Stimulated activated naive CD4-positive, alpha-beta T cell (primary cell): Measurements from ENCODE around the gene GSTT2.
"Not testable (repeated sequence)": the region's sequence is repeated elsewhere in the genome, so short reads cannot be mapped to it uniquely, and the experiment has no call there.

Experiments
- DNase-seq, 6 experiments: peaks; one replicate each; lab custom pipeline; 2025; lab: John Stamatoyannopoulos, UW

The GSTT2 gene

DNA sequence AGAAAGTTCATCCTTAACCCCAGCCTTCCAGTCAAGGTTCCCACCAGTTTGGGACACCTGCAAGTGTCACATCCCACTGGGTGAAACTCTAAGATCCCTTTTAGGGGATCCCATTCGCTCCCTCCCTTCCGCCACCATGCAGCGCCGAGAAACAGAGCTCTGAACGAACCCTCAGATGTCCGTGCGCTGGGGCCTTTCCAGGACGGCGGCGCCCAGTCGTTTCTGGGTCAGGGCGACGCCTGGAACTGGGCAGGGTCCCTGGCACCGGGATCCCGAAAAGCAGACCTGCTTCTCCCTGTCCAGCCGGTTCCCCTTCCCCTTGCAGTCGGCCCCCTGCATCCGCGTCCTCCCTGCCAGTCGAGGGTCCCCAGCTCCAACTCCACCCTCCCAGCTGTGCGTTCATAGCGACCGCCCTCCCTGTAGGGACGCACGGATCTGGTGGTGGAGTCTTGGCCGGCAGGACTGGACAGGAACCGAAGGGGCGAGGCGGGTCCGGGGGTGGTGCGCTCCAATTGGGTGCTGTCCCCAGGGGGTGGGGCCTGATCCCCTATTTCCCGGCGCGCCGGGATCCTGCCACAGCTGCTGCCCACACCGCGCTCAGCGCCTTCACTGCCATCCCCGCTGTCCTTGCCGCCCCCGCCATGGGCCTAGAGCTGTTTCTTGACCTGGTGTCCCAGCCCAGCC is at the start of gene GSTT2:
Gene GSTT2 (plus strand): TSS at position 578 of the 684 bp plus-strand sequence.
- not testable (repeated sequence) for DNase-seq

DNA sequence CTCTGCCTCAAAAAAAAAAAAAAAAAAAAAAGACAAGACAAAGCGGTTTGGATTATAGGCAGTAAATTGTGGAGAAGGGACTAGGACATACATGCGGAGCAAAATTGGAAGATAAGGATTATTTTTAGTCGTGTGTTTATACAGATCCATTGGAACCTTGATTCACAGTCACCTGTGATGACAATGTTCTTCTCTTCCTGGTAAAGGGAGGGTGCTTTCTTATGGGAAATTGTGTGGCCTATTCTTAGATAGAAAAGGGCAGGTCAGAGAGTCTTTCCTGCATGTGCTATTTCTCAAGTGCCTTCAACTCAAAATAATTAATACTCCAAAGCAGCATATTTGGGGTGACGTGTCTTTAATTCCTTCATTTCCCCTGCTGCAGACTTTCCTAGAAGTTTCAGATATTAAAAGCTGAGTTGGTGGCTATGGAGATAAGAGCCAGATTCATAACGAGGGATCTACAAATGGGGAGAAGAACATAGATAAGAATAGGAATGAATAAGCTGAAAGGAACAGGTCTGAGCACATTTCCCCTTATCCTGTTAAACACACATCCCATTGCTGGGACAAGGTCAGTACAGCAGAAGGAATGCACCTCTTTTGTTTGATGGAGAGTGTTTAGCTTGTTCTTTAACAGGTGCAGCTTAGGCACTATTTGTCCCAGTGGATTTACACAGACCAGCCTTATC is 41.5 kb upstream of the GSTT2 start:
- no peak for DNase-seq

DNA sequence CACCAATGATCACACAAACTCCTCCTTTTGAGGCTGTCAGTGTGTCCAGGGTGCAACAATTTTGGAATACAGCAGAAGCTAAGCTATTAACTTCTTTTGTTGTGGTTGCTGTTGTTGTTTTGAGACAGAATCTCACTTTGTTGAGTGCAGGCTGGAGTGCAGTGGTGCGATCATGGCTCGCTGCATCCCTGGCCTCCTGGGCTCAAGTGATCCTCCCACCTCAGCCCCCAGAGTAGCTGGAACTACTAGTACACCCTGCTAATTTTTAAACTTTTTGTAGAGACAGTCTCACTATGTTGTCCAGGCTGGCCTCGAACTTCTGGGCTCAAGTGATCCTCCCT is 40.9 kb upstream of the GSTT2 start:
- DNase-seq = no peak

DNA sequence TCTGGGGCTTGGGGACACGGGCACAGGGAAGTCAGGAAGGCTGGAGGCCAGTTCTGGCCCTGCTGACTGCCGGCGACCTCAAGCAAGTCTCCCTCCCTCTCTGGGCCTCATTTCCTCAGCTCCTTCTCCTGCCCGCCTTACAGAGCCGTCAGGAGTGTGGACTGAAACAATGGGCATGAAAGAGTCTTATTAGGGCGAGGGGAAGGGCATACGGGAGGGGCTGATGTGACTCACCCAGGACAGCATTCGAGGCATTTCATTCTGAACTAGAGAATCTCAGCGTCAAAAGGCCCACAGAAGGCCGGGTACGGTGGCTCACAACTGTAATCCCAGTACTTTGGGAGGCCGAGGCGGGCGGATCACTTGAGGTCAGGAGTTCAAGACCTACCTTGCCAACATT is 39.8 kb upstream of the GSTT2 start:
- DNase-seq = not testable (repeated sequence)

DNA sequence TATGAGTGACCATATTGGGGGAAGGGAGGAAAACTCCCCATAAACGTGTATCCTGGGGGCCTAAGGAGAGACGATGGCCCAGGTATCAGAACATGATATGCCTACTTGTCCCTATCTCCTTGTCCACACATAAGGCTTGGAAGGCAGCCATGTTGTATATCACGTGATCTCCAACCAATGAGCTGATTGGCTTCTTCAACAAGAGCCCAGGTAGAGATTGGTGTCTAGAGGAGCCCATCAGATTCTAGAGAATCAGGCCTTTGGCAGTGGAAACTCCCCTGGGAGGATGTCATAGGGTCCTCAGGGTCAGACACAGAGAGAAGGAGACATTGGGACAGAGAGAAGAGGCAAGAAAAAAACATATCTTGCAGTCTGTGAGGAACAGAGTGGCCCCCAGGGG is 32.5 kb upstream of the GSTT2 start:
- not testable (repeated sequence) for DNase-seq

DNA sequence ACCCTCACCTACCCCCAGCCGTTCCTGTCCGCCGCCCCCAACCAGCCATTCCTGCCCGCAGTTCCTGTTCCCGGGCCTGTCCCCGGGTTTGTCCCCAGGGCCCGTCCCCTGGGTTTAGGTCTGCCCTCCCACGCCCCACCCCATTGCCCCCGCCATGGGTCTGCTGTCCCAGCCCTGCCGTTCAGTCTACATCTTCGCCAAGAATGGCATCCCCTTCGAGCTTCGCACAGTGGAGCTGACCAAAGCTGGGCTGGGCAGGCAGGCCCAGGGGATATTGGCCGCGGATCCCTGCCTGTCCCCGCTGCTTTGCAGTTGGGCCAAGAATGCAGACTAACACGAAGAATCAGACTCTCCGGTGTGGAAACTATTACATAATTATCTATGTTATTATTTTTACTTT is 30.2 kb upstream of the GSTT2 start:
- not testable (repeated sequence) for DNase-seq

DNA sequence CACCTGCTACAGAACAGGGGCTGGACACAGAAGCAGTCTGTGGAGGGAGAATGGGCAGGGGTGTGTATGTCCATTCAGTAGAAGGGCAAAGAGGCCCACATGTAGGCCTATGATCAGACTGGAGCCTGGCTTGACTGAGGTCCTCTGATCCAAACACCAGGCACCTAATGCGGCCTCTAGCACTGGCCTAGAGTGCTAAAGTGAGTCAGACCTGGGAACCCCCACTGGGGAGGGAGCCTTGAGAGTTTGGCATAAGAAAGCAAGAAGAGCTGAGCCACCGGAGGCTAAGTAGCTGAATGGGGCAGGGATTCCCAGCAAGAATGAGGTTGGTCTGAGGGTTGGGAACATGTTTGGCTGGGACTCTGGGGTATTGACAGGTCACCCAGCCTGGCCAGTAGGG is 28.6 kb upstream of the GSTT2 start:
- DNase-seq = not testable (repeated sequence)

DNA sequence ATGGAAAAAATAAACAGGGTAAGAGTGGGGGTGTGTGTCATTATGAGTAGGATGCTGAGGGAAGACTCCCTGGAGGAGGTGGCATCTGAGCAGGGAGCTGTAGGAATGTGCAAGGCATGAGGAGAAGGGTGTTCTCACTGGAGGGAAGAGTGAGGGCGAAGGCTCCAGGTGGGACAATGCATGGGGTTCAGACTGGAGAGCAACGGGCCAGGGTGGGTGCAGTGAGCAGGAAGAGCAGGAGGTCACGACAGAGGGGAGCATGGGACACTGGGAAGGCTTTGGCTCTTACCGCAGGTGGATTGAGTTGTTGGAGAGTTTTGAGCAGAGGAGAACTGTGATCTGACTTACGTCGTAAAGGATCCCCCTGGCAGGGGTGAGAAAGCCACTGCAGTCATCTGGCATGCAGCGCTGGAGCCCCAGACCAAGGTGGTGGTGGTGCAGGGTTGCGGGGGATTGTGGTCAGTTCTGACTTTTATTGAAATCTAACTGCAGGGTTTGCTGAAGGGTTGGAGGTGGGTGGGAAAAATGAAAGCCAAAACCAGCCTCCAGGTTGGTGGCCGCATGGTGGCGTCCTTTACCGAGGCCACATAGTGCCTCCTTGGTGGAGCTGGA is 27.0 kb upstream of the GSTT2 start:
- DNase-seq = not testable (repeated sequence)

DNA sequence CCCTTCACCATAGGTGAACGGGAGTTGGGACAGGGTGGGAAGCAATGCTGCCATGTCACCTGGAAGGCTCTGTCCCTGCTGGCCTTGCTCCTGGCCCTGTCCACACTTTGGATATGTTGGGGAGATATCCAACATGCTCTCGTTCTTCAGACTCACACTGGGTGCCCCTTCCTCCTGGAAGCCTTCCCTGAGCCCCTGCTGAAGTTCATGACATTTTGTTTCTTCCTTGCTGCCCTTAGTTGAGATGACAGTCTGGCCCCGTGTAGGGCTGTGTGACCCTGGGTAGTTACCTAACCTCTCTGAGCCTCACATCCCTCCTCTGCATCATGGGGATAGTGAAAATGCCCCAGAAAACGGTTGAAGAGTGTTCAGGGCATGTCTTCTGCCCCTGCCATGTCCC is 26.4 kb upstream of the GSTT2 start:
- not testable (repeated sequence) for DNase-seq

DNA sequence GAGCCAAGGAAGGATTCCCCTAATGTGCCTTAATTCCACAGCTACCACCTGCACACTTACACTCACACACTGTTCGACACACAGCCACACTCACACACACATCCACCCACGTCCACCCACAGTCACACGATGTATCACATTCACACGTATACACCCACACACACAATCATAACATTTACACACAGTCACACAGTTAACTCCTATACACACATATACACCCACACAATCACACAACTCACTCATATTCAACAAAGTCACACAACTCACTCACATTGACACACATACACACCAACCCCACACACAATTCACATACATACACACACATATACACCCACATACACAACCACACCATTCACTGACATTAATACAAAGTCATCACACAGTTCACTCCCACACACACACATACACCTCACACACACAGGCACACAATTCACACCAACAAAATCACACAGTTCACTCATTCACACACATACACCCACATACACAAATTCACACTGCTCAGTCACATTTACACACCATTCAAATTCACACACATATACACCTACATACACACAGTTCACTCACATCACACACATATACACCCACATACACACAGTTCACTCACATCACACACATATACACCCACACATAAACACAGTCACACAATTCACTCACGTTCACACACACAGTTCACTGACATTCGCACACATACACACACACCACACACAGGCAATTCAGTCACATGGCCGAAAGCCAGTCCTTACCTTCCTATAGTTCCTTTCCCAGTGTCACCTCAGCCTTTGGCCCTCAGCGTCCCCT is 25.5 kb upstream of the GSTT2 start:
- DNase-seq = not testable (repeated sequence)

DNA sequence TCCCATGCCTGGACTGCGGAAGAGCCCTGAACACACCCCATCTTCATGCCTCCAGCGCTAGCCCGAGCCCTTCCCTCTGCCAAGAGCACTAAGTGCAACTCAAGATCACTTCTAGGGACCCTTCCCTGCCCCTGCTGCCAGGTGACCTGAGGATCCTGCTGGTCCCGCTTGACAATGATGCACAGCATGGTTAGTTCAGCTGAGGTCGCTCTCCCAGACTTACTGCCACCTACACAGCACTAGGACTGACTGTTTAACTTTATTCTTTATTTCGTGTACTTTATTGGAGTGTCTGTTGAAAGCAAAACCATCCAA is 25.0 kb upstream of the GSTT2 start:
- DNase-seq = not testable (repeated sequence)

DNA sequence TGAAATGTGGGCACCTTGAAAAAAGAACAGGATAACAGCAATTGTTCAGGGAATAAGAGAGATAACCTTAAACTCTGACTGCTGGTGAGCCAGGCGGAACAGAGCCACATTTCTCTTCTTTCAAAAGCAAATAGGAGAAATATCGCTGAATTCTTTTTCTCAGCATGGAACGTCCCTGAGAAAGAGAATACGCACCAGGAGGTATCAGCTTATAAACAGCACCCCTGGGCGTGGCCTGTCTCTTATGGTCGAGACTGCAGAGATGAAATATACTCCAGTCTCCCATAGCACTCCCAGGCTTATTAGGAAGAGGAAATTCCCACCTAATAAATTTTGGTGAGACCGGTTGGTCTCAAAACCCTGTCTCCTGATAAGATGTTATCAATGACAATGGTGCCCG is 24.0 kb upstream of the GSTT2 start:
- not testable (repeated sequence) for DNase-seq

DNA sequence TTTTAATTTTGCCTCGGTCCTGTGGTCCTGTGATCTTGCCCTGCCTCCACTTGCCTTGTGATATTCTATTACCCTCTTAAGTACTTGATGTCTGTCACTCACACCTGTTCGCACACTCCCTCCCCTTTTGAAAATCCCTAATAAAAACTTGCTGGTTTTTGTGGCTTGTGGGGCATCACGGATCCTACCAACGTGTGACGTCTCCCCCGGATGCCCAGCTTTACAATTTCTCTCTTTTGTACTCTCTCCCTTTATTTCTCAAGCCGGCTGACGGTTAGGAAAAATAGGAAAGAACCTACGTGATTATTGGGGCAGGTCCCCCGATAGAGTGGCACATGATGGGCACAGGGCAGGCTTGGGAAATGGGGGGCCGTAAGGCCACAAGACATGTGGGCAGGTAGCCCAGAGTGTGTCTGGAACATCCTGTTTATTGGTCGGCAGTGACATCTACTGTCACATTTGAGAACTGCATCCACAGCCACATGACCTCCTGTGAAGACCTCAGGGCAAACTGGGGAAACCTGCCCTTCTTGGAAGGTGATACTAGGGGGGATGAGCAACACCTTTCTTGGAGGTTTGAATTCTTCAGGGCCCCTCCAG is 23.5 kb upstream of the GSTT2 start:
- peak; percentile 51 to 82 (median 69) for DNase-seq

DNA sequence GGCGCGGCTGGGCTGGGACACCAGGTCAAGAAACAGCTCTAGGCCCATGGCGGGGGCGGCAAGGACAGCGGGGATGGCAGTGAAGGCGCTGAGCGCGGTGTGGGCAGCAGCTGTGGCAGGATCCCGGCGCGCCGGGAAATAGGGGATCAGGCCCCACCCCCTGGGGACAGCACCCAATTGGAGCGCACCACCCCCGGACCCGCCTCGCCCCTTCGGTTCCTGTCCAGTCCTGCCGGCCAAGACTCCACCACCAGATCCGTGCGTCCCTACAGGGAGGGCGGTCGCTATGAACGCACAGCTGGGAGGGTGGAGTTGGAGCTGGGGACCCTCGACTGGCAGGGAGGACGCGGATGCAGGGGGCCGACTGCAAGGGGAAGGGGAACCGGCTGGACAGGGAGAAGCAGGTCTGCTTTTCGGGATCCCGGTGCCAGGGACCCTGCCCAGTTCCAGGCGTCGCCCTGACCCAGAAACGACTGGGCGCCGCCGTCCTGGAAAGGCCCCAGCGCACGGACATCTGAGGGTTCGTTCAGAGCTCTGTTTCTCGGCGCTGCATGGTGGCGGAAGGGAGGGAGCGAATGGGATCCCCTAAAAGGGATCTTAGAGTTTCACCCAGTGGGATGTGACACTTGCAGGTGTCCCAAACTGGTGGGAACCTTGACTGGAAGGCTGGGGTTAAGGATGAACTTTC is 18.7 kb upstream of the GSTT2 start, which contains the start of gene GSTT2B:
Gene GSTT2B (minus strand): TSS at position 112 of the 688 bp plus-strand sequence. CDS start 64 bp downstream, at position 48.
- not testable (repeated sequence) for DNase-seq

DNA sequence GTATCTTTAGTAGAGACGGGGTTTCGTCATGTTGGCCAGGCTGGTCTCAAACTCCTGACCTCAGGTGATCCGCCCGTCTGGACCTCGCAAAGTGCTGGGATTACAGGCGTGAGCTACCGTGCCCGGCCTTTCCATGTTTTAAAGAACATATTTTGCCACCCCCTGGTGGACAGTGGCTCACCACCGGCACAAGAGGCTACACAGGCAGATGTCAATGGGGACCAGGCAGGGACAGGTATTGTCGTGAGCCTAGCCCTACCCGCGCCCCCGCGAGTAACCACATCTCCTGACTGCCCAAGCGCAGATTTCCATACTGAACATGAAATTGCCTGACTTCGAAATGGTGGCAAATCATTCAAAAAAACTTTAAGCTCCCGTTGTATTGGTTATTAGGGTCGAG is 13.8 kb upstream of the GSTT2 start:
- not testable (repeated sequence) for DNase-seq

DNA sequence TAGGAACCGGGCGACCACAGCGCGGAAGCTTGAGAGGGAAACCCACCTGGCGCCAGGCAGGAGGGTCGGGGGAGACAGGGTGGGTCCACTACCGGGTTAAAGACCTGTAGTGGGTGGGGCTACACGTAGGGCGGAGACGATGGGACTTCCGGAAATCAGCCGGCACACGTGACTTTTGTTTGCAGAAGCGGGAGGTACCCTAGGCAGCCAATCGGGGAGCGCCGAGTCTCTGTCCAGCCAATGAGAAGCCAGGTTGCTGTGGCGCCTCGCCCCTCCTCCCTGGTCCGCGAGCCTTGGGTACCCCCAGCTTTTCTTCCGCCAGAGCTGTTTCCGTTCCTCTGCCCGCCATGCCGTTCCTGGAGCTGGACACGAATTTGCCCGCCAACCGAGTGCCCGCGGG is 13.4 kb upstream of the GSTT2 start, which contains the start of gene DDTL:
Gene DDTL (plus strand): TSS at position 321 of the 400 bp plus-strand sequence. CDS start 27 bp downstream, at position 348.
- not testable (repeated sequence) for DNase-seq

DNA sequence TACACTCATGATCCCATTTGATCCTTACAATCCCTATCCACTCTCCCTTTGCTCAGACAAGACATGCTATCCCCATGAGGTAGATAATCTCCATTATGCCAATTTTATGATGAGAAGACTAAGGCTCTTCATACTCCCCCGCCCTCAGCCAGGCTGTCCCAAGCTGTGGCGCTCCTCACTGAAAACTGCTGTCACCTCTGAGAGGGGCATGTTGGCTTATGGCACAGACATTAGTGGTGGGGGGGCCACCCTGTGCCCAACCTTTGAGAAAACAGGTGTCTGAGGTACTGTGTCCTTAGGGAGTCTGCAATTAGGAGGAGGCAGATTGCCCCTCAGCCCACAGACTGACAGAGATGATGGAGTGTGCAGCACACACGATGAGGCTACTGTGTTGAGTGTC is 10.9 kb upstream of the GSTT2 start:
- DNase-seq = no peak

DNA sequence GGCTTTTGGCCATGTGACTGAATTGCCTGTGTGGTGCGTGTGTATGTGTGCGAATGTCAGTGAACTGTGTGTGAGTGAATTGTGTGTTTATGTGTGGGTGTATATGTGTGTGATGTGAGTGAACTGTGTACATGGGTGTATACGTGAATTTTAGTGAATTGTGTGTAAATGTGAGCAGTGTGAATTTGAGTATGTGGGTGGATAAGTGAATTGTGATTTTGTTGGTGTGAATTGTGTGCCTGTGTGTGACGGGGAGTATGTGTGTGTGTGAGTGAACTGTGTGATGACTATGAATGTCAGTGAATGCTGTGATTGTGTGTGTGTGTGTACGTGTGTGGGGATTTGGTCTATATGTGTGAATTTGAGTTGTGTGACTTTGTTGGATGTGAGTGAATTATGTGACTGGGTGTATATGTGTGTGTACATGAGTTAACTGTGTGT is 9.7 kb upstream of the GSTT2 start:
- DNase-seq = no peak

DNA sequence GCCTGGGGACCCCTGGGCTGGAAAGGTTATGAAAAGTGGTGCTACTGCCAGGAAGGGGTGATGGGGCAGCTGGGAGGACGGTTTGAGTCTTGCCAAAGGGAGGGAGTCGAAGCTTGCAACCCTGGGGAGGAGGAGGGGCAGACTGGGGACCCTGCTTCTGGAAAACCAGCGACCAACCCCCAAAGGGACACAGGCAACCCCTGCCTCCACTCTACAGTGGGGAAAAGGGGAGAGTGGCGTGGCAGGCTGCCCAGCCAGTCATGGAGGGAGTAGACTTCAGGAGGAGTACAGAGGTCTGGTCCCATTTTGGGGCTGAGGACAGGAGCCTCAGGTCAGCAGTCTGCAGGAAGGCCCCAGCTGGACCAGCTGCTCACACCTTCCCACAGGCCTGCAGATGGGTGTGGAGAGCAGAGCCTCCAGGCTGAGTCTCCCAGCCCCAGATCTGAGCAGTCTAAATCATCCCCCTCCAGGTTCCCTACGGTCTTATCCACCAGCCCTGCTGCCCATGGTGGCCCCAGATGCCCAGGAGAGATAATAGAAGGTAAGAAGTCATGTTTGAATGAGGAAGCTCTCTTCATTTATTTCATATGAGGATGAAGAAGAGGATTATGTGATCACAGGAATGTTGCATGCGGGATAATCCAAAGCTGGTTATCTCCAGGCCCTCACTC is 9.0 kb upstream of the GSTT2 start:
- DNase-seq = no peak

DNA sequence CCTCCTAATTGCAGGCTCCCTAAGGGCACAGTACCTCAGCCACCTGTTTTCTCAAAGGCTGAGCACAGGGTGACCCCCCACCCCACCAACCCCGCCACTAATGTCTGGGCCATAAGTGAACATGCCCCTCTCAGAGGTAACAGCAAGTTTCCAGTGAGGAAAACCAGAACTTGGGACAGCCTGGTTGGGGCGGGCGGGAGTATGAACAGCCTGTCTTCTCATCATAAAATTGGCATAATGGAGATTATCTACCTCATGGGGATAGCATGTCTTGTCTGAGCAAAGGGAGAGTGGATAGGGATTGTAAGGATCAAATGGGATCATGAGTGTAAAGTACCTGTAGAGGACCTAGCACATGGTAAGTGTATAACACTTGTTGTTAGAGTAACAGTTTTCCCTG is 8.0 kb upstream of the GSTT2 start:
- DNase-seq = not testable (repeated sequence)

DNA sequence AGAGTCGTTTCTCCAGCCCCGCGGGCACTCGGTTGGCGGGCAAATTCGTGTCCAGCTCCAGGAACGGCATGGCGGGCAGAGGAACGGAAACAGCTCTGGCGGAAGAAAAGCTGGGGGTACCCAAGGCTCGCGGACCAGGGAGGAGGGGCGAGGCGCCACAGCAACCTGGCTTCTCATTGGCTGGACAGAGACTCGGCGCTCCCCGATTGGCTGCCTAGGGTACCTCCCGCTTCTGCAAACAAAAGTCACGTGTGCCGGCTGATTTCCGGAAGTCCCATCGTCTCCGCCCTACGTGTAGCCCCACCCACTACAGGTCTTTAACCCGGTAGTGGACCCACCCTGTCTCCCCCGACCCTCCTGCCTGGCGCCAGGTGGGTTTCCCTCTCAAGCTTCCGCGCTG is 5.6 kb upstream of the GSTT2 start, which contains the start of gene DDT:
Gene DDT (minus strand): TSS at position 97 of the 400 bp plus-strand sequence. CDS start 27 bp downstream, at position 70.
- DNase-seq = not testable (repeated sequence)
